Fibroblast of lung (primary cell): ENCODE data around the gene ZBTB42. TPM values are rescaled to one million over a fixed set of nuclear protein-coding genes. Genes with fewer than 3 reads are reported as not detected.

Experiments used
- DNase-seq, 2 donors: peaks; one replicate each; pipeline versions ENCODE4 v3.0.0 to v3.0.0-alpha.2; 2010; ENCODE audit warnings: low read depth in 2 of 2
- H2AFZ ChIP-seq: 2 replicates; pipeline ENCODE4 v1.5.1; 2012; ENCODE audit warnings: low read length, control low read depth, inconsistent platforms
- H3K27ac ChIP-seq: 2 replicates; pipeline ENCODE4 v1.5.1; 2011; ENCODE audit warnings: low read length, control low read depth; ENCODE audit not compliant: insufficient read depth
- H3K27me3 ChIP-seq: 2 replicates; pipeline ENCODE4 v1.5.1; 2011; ENCODE audit warnings: mild to moderate bottlenecking, low read length; ENCODE audit not compliant: control insufficient read depth, insufficient read depth
- H3K36me3 ChIP-seq: 2 replicates; pipeline ENCODE4 v1.5.1; 2011; ENCODE audit warnings: low read length; ENCODE audit not compliant: control insufficient read depth, insufficient read depth
- H3K4me1 ChIP-seq: 2 replicates; pipeline ENCODE4 v1.5.1; 2011; ENCODE audit warnings: low read length; ENCODE audit not compliant: control insufficient read depth, insufficient read depth; ENCODE audit errors: extremely low read depth
- H3K4me2 ChIP-seq: 2 replicates; pipeline ENCODE4 v1.5.1; 2011; ENCODE audit warnings: low read length, control low read depth; ENCODE audit not compliant: insufficient read depth; ENCODE audit errors: extremely low read depth
- H3K4me3 ChIP-seq, 4 experiments: fragments of 200-600 bp in 1 of 4; sonication (generic) in 1 of 4; replicated peaks in 1 of 4; 2 replicates each; pipeline ENCODE4 v1.5.1; 2011 to 2016; ENCODE audit warnings: low read length in 4 of 4, low read depth in 3 of 4, mild to moderate bottlenecking in 3 of 4, control low read depth in 2 of 4, inconsistent platforms in 1 of 4, mixed read lengths in 1 of 4; ENCODE audit not compliant: insufficient read depth in 1 of 4; ENCODE audit errors: control extremely low read depth in 1 of 4
- H3K79me2 ChIP-seq: 2 replicates; pipeline ENCODE4 v1.5.1; 2012; ENCODE audit warnings: mild to moderate bottlenecking, low read length, inconsistent platforms; ENCODE audit not compliant: control insufficient read depth, insufficient read depth
- H3K9ac ChIP-seq: 2 replicates; pipeline ENCODE4 v1.5.1; 2011; ENCODE audit warnings: mild to moderate bottlenecking, low read length, control low read depth; ENCODE audit not compliant: insufficient read depth
- H3K9me3 ChIP-seq: 2 replicates; pipeline ENCODE4 v1.5.1; 2012; ENCODE audit warnings: low read depth, low read length; ENCODE audit not compliant: control insufficient read depth, insufficient read depth
- H4K20me1 ChIP-seq: 2 replicates; pipeline ENCODE4 v1.5.1; 2011; ENCODE audit warnings: low read length; ENCODE audit not compliant: control insufficient read depth, insufficient read depth; ENCODE audit errors: extremely low read depth
- CTCF ChIP-seq, 2 donors: IDR thresholded peaks in 1 of 2; conservative IDR thresholded peaks in 1 of 2; 1 replicate in 1 of 2; 2 replicates in 1 of 2; pipeline ENCODE4 v1.5.1; 2011 to 2012; ENCODE audit warnings: low read length in 2 of 2, control low read depth in 1 of 2, inconsistent platforms in 1 of 2, low read depth in 1 of 2, mild to moderate bottlenecking in 1 of 2
- EZH2 ChIP-seq: IDR thresholded peaks from 2 replicates; pipeline ENCODE4 v1.5.1; 2012; ENCODE audit warnings: low read length, control low read depth, mild to moderate bottlenecking; ENCODE audit errors: missing control alignments
- polyA plus RNA-seq, 2 donors: library from polyadenylated mRNA; depleted of rRNA in 1 of 2; stranded (reverse) in 1 of 2; unstranded in 1 of 2; fragments of >200 nt; gene quantifications; 2 replicates each; pipeline ENCODE4 v1.2.1, GENCODE V29; 2011 to 2012; ENCODE audit warnings: missing spikeins in 1 of 2
- total RNA-seq: library from RNA; depleted of rRNA; stranded (reverse); fragments of >200 nt; gene quantifications from 2 replicates; pipeline ENCODE4 v1.2.1, GENCODE V29; 2014

The ZBTB42 gene
- total and polyA plus RNA-seq, 2 donors (not counting 1 experiment from before 2014, with no cell fraction given): 1.1 to 2.3 TPM

DNA sequence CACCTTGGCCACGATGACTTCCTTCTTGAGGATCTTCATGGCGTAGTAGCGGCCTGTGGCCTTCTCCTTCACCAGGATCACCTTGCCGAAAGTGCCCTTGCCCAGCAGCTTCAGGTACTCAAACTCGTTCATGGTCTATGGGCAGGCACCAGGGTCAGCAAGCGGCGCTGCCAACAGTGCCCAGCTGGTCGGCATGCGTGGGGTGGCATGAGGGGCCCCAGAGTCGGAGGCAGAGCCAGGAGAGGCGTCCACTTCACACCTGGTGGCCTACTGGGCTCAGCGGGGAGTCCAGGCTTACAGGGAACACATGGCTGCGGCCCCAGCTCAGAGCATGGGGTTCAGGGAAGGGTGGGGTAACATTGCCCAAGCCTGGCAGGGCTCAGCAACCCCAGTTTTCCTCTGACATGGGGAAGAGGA lies 25.8 kb upstream of the ZBTB42 start:
- H3K9me3 ChIP-seq: no peaks in the 10 kb centered on the region
- no peaks in the 10 kb centered on the region for H3K79me2 ChIP-seq
- H3K27ac ChIP-seq: no peak overlapping the region
- no peak overlapping the region for H3K4me3 ChIP-seq
- H2AFZ ChIP-seq: no peak overlapping the region
- no peak overlapping the region for H3K9ac ChIP-seq
- no peaks in the 10 kb centered on the region for H4K20me1 ChIP-seq
- TF ChIP-seq CTCF (conservative IDR thresholded peaks at IDR 0.05 in 1 of 2, IDR thresholded peaks at IDR 0.05 in 1 of 2; ENCODE audit: low read depth in 1 of 2, low read length in 2 of 2) (no peak), EZH2 (no peak)
- DNase-seq: no peak
- no peaks in the 10 kb centered on the region for H3K27me3 ChIP-seq
- H3K4me2 ChIP-seq: no peak overlapping the region
- H3K36me3 ChIP-seq: peaks cover 40% of the 10 kb centered on the region
- no peaks in the 10 kb centered on the region for H3K4me1 ChIP-seq

GRCh38 chr14:104776481-104776880 lies 24.4 kb upstream of the ZBTB42 start:
- TF ChIP-seq CTCF (conservative IDR thresholded peaks at IDR 0.05 in 1 of 2, IDR thresholded peaks at IDR 0.05 in 1 of 2; ENCODE audit: low read depth in 1 of 2, low read length in 2 of 2): no peak
- no peak for TF ChIP-seq EZH2
- H3K4me3 ChIP-seq: no peak overlapping the region
- DNase-seq: no peak
- H3K4me1 ChIP-seq: no peaks in the 10 kb centered on the region
- no peaks in the 10 kb centered on the region for H3K9me3 ChIP-seq
- no peak overlapping the region for H3K9ac ChIP-seq
- no peaks in the 10 kb centered on the region for H4K20me1 ChIP-seq
- no peaks in the 10 kb centered on the region for H3K79me2 ChIP-seq
- no peak overlapping the region for H3K27ac ChIP-seq
- H2AFZ ChIP-seq: no peak overlapping the region
- no peak overlapping the region for H3K4me2 ChIP-seq
- H3K27me3 ChIP-seq: no peaks in the 10 kb centered on the region
- H3K36me3 ChIP-seq: peaks cover 33% of the 10 kb centered on the region

DNA sequence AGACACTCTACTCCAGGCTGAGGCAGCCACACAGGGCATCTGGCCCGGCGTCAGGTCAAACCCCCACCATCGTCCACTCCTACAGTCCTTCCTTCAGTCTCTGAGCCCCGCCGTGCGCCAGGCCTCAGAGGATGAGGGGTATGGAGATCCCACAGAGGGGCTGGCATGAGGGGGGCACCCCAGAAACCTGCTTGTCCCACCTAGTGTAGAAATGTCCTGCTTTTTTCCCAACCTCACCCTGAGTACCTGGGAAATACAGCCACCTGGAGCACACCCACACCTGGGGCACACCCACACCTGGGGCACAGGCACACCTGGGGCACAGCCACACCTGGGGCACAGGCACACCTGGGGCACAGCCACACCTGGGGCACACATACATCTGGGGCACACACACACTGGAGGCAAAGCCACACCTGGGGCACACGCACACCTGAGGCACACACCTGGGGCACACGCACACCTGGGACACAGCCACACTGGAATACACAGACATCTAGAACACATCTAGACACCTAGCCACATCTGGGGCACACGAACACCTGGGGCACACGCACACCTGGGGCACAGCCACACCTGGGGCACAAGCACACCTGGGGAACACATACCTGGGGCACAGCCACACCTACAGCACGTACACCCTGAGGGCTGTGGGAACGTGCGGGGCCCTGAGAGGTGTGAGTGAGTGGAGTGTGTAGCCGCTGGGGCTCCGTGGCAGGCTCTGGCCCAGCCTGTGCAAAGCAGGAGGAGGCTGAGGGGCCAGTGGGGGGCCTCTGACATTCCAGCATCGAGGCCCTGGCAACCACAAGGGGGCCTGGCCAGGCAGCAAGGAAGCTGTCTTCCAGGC lies 23.7 kb upstream of the ZBTB42 start:
- DNase-seq: no peak
- no peak overlapping the region for H3K27ac ChIP-seq
- H2AFZ ChIP-seq: no peak overlapping the region
- H3K4me2 ChIP-seq: no peak overlapping the region
- no peaks in the 10 kb centered on the region for H3K4me1 ChIP-seq
- no peaks in the 10 kb centered on the region for H3K9me3 ChIP-seq
- H3K36me3 ChIP-seq: peaks cover 26% of the 10 kb centered on the region
- no peaks in the 10 kb centered on the region for H3K27me3 ChIP-seq
- no peak for TF ChIP-seq CTCF (conservative IDR thresholded peaks at IDR 0.05 in 1 of 2, IDR thresholded peaks at IDR 0.05 in 1 of 2; ENCODE audit: low read depth in 1 of 2, low read length in 2 of 2)
- TF ChIP-seq EZH2: no peak
- H3K79me2 ChIP-seq: no peaks in the 10 kb centered on the region
- H3K9ac ChIP-seq: no peak overlapping the region
- no peaks in the 10 kb centered on the region for H4K20me1 ChIP-seq
- no peak overlapping the region for H3K4me3 ChIP-seq
